Astrocyte (in vitro differentiated cells and primary cell): Measurements from ENCODE around the gene PRKG1. TPM values are rescaled to one million over a fixed set of nuclear protein-coding genes. Genes with fewer than 3 reads are reported as not detected.
A peak's percentile ranks its signal among the peaks of the same experiment; 100 is the strongest.

Experiments
- DNase-seq: peaks from one replicate; pipeline ENCODE4 v3.0.0-alpha.2; 2010; ENCODE audit warnings: low read depth
- FAIRE-seq: peaks from 2 replicates; lab custom pipeline; 2011; peaks lifted over from hg19 to GRCh38; lab: Jason Lieb, UNC
- H2AFZ ChIP-seq: 2 replicates; pipeline ENCODE4 v1.6.0; 2012; ENCODE audit warnings: low read depth, low read length, inconsistent platforms
- H3K27ac ChIP-seq: 2 replicates; pipeline ENCODE4 v1.5.1; 2011; ENCODE audit warnings: low read depth, low read length, inconsistent platforms
- H3K27me3 ChIP-seq: 2 replicates; pipeline ENCODE4 v1.6.0; 2011; ENCODE audit warnings: low read length, inconsistent platforms; ENCODE audit not compliant: insufficient read depth
- H3K36me3 ChIP-seq: 2 replicates; pipeline ENCODE4 v1.5.1; 2011; ENCODE audit warnings: low read length, inconsistent platforms; ENCODE audit not compliant: insufficient read depth
- H3K4me1 ChIP-seq: 2 replicates; pipeline ENCODE4 v1.5.1; 2011; ENCODE audit warnings: low read length, inconsistent platforms; ENCODE audit not compliant: insufficient read depth
- H3K4me2 ChIP-seq: 2 replicates; pipeline ENCODE4 v1.6.0; 2012; ENCODE audit warnings: low read length, inconsistent platforms
- H3K4me3 ChIP-seq: 2 replicates; pipeline ENCODE4 v1.5.1; 2011; ENCODE audit warnings: low read depth, mild to moderate bottlenecking, low read length, inconsistent platforms; ENCODE audit not compliant: insufficient read depth
- H3K79me2 ChIP-seq: 2 replicates; pipeline ENCODE4 v1.6.0; 2012; ENCODE audit warnings: mild to moderate bottlenecking, low read length, inconsistent platforms; ENCODE audit not compliant: insufficient read depth
- H3K9ac ChIP-seq: 2 replicates; pipeline ENCODE4 v1.6.0; 2012; ENCODE audit warnings: mild to moderate bottlenecking, low read length, inconsistent platforms
- H3K9me3 ChIP-seq: 2 replicates; pipeline ENCODE4 v1.5.1; 2012; ENCODE audit warnings: low read depth, mild to moderate bottlenecking, low read length, inconsistent platforms; ENCODE audit not compliant: insufficient read depth
- H4K20me1 ChIP-seq: 2 replicates; pipeline ENCODE4 v1.6.0; 2012; ENCODE audit warnings: low read length, inconsistent platforms; ENCODE audit not compliant: insufficient read depth
- H3K27ac Mint-ChIP-seq: one replicate; pipeline ENCODE4 v1.8.0; 2021; ENCODE audit warnings: mild to moderate bottlenecking, mixed read lengths; ENCODE audit not compliant: unreplicated experiment
- H3K27me3 Mint-ChIP-seq: one replicate; pipeline ENCODE4 v1.8.0; 2021; ENCODE audit warnings: low read depth, mixed read lengths; ENCODE audit not compliant: unreplicated experiment
- H3K36me3 Mint-ChIP-seq: one replicate; pipeline ENCODE4 v1.8.0; 2021; ENCODE audit warnings: low read depth, mixed read lengths; ENCODE audit not compliant: unreplicated experiment
- H3K4me1 Mint-ChIP-seq: one replicate; pipeline ENCODE4 v1.8.0; 2021; ENCODE audit warnings: low read depth, mixed read lengths; ENCODE audit not compliant: unreplicated experiment
- H3K4me3 Mint-ChIP-seq: one replicate; pipeline ENCODE4 v1.8.0; 2021; ENCODE audit warnings: mild to moderate bottlenecking, moderate library complexity, mixed read lengths; ENCODE audit not compliant: unreplicated experiment
- H3K9me3 Mint-ChIP-seq: one replicate; pipeline ENCODE4 v1.8.0; 2021; ENCODE audit warnings: mild to moderate bottlenecking, mixed read lengths; ENCODE audit not compliant: unreplicated experiment
- CTCF ChIP-seq: IDR thresholded peaks from 2 replicates; pipeline ENCODE4 v1.5.1; 2011; ENCODE audit warnings: low read depth, mild to moderate bottlenecking, inconsistent platforms, low read length, moderate library complexity; ENCODE audit not compliant: insufficient read depth
- EZH2 ChIP-seq: IDR thresholded peaks from 2 replicates; pipeline ENCODE4 v1.6.1; 2012; ENCODE audit warnings: mild to moderate bottlenecking, low read length, inconsistent platforms; ENCODE audit not compliant: insufficient read depth
- total RNA-seq: library from RNA; stranded (reverse); gene quantifications from 2 replicates; pipeline ENCODE4 v1.2.1, GENCODE V29; 2021

PRKG1 gene
- total RNA-seq, 1 donor from 2014 or later, result 3.1 TPM

GRCh38 chr10:52318822-52319464, 1244.7 kb downstream of the PRKG1 start:
- Histone ChIP-seq H3K4me1 (peaks cover 34% of the 10 kb centered on the region), H3K9ac (peak overlapping the region; percentile 74), H3K27ac (peak overlapping the region; percentile 93), H3K4me3 (no peak overlapping the region), H3K36me3 (peaks cover 3% of the 10 kb centered on the region), H4K20me1 (no peaks in the 10 kb centered on the region), H3K79me2 (peaks cover 25% of the 10 kb centered on the region), H2AFZ (no peak overlapping the region), H3K27me3 (no peaks in the 10 kb centered on the region), H3K4me2 (peak overlapping the region; percentile 93), H3K9me3 (no peaks in the 10 kb centered on the region)
- Mint-ChIP-seq H3K27me3 (peaks cover 3% of the 10 kb centered on the region), H3K9me3 (peaks cover 2% of the 10 kb centered on the region), H3K27ac (peak overlapping the region; percentile 97), H3K4me1 (peaks cover 40% of the 10 kb centered on the region), H3K4me3 (no peak overlapping the region), H3K36me3 (no peaks in the 10 kb centered on the region)
- TF ChIP-seq CTCF, result no peak
- no peak for TF ChIP-seq EZH2
- FAIRE-seq (peak; percentile 99), DNase-seq (peak; percentile 99)

GRCh38 chr10:52319926-52320325, 1245.6 kb downstream of the PRKG1 start:
- H3K27me3 ChIP-seq, result no peaks in the 10 kb centered on the region
- H3K9me3 ChIP-seq, result no peaks in the 10 kb centered on the region
- Mint-ChIP-seq H3K27ac (no peak overlapping the region), H3K9me3 (peaks cover 2% of the 10 kb centered on the region), H3K36me3 (no peaks in the 10 kb centered on the region), H3K27me3 (no peaks in the 10 kb centered on the region), H3K4me3 (no peak overlapping the region), H3K4me1 (peaks cover 38% of the 10 kb centered on the region)
- peaks cover 3% of the 10 kb centered on the region for H3K36me3 ChIP-seq
- DNase-seq, result peak; percentile 70
- H3K9ac ChIP-seq, result no peak overlapping the region
- peak overlapping the region; percentile 28 for H3K4me2 ChIP-seq
- H3K27ac ChIP-seq, result peak overlapping the region; percentile 71
- peak overlapping the region; percentile 6 for H3K4me3 ChIP-seq
- no peaks in the 10 kb centered on the region for H4K20me1 ChIP-seq
- peaks cover 15% of the 10 kb centered on the region for H3K79me2 ChIP-seq
- peaks cover 34% of the 10 kb centered on the region for H3K4me1 ChIP-seq
- FAIRE-seq, result peak; percentile 62
- no peak for TF ChIP-seq CTCF
- no peak for TF ChIP-seq EZH2
- no peak overlapping the region for H2AFZ ChIP-seq

GRCh38 chr10:52322323-52322722, 1248.0 kb downstream of the PRKG1 start:
- no peak overlapping the region for H2AFZ ChIP-seq
- H3K27ac ChIP-seq, result no peak overlapping the region
- no peaks in the 10 kb centered on the region for H3K36me3 ChIP-seq
- H3K79me2 ChIP-seq, result no peaks in the 10 kb centered on the region
- DNase-seq, result no peak
- no peaks in the 10 kb centered on the region for H3K27me3 ChIP-seq
- no peak overlapping the region for H3K4me2 ChIP-seq
- FAIRE-seq, result peak; percentile 26
- Mint-ChIP-seq H3K9me3 (peaks cover 2% of the 10 kb centered on the region), H3K27me3 (no peaks in the 10 kb centered on the region), H3K4me3 (no peak overlapping the region), H3K27ac (no peak overlapping the region), H3K36me3 (no peaks in the 10 kb centered on the region), H3K4me1 (peaks cover 30% of the 10 kb centered on the region)
- no peaks in the 10 kb centered on the region for H3K9me3 ChIP-seq
- H3K4me3 ChIP-seq, result no peak overlapping the region
- H3K4me1 ChIP-seq, result peaks cover 23% of the 10 kb centered on the region
- TF ChIP-seq EZH2 (no peak), CTCF (no peak)
- H3K9ac ChIP-seq, result no peak overlapping the region
- no peaks in the 10 kb centered on the region for H4K20me1 ChIP-seq
